H1 (cell line): Measurements from ENCODE around the gene SLC25A39. TPM values are rescaled to one million over a fixed set of nuclear protein-coding genes. Genes with fewer than 3 reads are reported as not detected.
A peak's percentile ranks its signal among the peaks of the same experiment; 100 is the strongest.

Source experiments
- CTCF ChIA-PET: fragments of 300-600 bp; sonication (Branson Sonifier 250); formaldehyde crosslinking; loops from one replicate; lab custom pipeline; 2021; ENCODE audit not compliant: partially characterized antibody; lab: Charles Lee
- POLR2A ChIA-PET: fragments of 300-600 bp; sonication (Branson Sonifier 250); formaldehyde crosslinking; loops from one replicate; lab custom pipeline; 2021; ENCODE audit warnings: inconsistent platforms; ENCODE audit not compliant: partially characterized antibody; lab: Charles Lee
- DNase-seq, 2 experiments: peaks; one replicate each; pipeline versions ENCODE4 v3.0.0 to v3.0.0-alpha.2; 2010 to 2022; ENCODE audit warnings: low spot score in 2 of 2, low read depth in 1 of 2, mixed read lengths in 1 of 2
- FAIRE-seq: peaks from 2 replicates; lab custom pipeline; 2011; peaks lifted over from hg19 to GRCh38; lab: Jason Lieb, UNC
- H2AFZ ChIP-seq: 2 replicates; pipeline ENCODE4 v1.8.1; 2012; ENCODE audit warnings: low read length, inconsistent platforms
- H2AK5ac ChIP-seq: 2 replicates; pipeline ENCODE4 v1.6.1; 2013; ENCODE audit warnings: low read depth, low read length
- H2BK120ac ChIP-seq: replicated peaks from 2 replicates; pipeline ENCODE3; 2013; ENCODE audit warnings: low read depth, low read length, inconsistent platforms
- H2BK12ac ChIP-seq: 2 replicates; pipeline ENCODE4 v1.6.1; 2013; ENCODE audit warnings: low read depth, low read length
- H2BK15ac ChIP-seq: 2 replicates; pipeline ENCODE4 v1.6.1; 2013; ENCODE audit warnings: low read length
- H2BK20ac ChIP-seq: 2 replicates; pipeline ENCODE4 v1.6.1; 2013; ENCODE audit warnings: low read length
- H2BK5ac ChIP-seq: 2 replicates; pipeline ENCODE4 v1.6.1; 2013; ENCODE audit warnings: low read depth, low read length
- H3K14ac ChIP-seq: 2 replicates; pipeline ENCODE4 v1.6.1; 2013; ENCODE audit warnings: inconsistent platforms; ENCODE audit not compliant: insufficient read length
- H3K18ac ChIP-seq: 2 replicates; pipeline ENCODE4 v1.6.1; 2013; ENCODE audit warnings: low read length; ENCODE audit errors: extremely low read depth
- H3K23ac ChIP-seq: 2 replicates; pipeline ENCODE4 v1.6.1; 2013; ENCODE audit warnings: inconsistent platforms; ENCODE audit not compliant: insufficient read length
- H3K23me2 ChIP-seq: 2 replicates; pipeline ENCODE4 v1.6.1; 2013; ENCODE audit warnings: low read depth, low read length
- H3K27ac ChIP-seq: 2 replicates; pipeline ENCODE4 v1.6.1; 2011; ENCODE audit warnings: low read depth, low read length, inconsistent platforms
- H3K27me3 ChIP-seq, 4 experiments: replicated peaks in 1 of 4; 1 replicate in 1 of 4; 2 replicates in 3 of 4; pipeline versions ENCODE4 v1.6.1 to v1.8.1; 2011 to 2013; ENCODE audit warnings: low read length in 3 of 4, mild to moderate bottlenecking in 3 of 4, inconsistent platforms in 2 of 4, mixed read lengths in 2 of 4, moderate library complexity in 1 of 4; ENCODE audit not compliant: control insufficient read depth in 3 of 4, insufficient read depth in 3 of 4; ENCODE audit errors: extremely low read depth in 1 of 4
- H3K36me3 ChIP-seq, 4 experiments: 2 replicates each; pipeline versions ENCODE4 v1.6.1 to v1.8.1; 2011 to 2013; ENCODE audit warnings: mild to moderate bottlenecking in 4 of 4, low read length in 3 of 4, moderate library complexity in 2 of 4, control low read depth in 1 of 4, inconsistent platforms in 1 of 4; ENCODE audit not compliant: insufficient read depth in 4 of 4, control insufficient read depth in 2 of 4
- H3K4ac ChIP-seq: replicated peaks from 2 replicates; pipeline ENCODE3; 2013; ENCODE audit warnings: low read length, low read depth, mixed read lengths, inconsistent platforms; ENCODE audit not compliant: insufficient read length
- H3K4me1 ChIP-seq, 4 experiments: replicated peaks in 1 of 4; 1 replicate in 1 of 4; 2 replicates in 3 of 4; pipeline versions ENCODE4 v1.6.1 to v1.8.1; 2011 to 2013; ENCODE audit warnings: low read length in 3 of 4, inconsistent platforms in 2 of 4, mixed read lengths in 1 of 4; ENCODE audit not compliant: insufficient read depth in 4 of 4, control insufficient read depth in 3 of 4
- H3K4me2 ChIP-seq, 2 experiments: 2 replicates each; pipeline versions ENCODE4 v1.6.1 to v1.8.1; 2011 to 2013; ENCODE audit warnings: low read depth in 2 of 2, low read length in 2 of 2, control low read depth in 1 of 2, inconsistent platforms in 1 of 2, mild to moderate bottlenecking in 1 of 2; ENCODE audit not compliant: insufficient read depth in 1 of 2
- H3K4me3 ChIP-seq, 4 experiments: fragments of 200-600, 300-600 bp in 1 of 4; sonication (generic), shearing (Covaris generic), sonication (Bioruptor Twin) in 1 of 4; 2 replicates each; pipeline versions ENCODE4 v1.5.1 to v1.8.1; 2011 to 2016; ENCODE audit warnings: low read length in 4 of 4, low read depth in 3 of 4, control low read depth in 2 of 4, inconsistent platforms in 2 of 4, mild to moderate bottlenecking in 2 of 4, mixed read lengths in 1 of 4, moderate library complexity in 1 of 4; ENCODE audit not compliant: insufficient read depth in 2 of 4; ENCODE audit errors: extremely low read depth in 1 of 4
- H3K56ac ChIP-seq: replicated peaks from 2 replicates; pipeline ENCODE3; 2013; ENCODE audit warnings: low read depth, mild to moderate bottlenecking, mixed read lengths, low read length, inconsistent platforms; ENCODE audit not compliant: insufficient read length
- H3K79me1 ChIP-seq: 2 replicates; pipeline ENCODE4 v1.6.1; 2013; ENCODE audit warnings: low read depth, low read length, control low read depth
- H3K79me2 ChIP-seq, 2 experiments: 2 replicates each; pipeline versions ENCODE4 v1.6.1 to v1.8.1; 2012 to 2013; ENCODE audit warnings: low read length in 2 of 2, mild to moderate bottlenecking in 2 of 2, inconsistent platforms in 1 of 2; ENCODE audit not compliant: insufficient read depth in 2 of 2, control insufficient read depth in 1 of 2
- H3K9ac ChIP-seq, 4 experiments: replicated peaks in 1 of 4; 1 replicate in 1 of 4; 2 replicates in 3 of 4; pipeline versions ENCODE4 v1.6.1 to v1.8.1; 2011 to 2013; ENCODE audit warnings: low read depth in 3 of 4, low read length in 3 of 4, control low read depth in 2 of 4, mild to moderate bottlenecking in 2 of 4, moderate library complexity in 2 of 4, inconsistent platforms in 1 of 4; ENCODE audit errors: extremely low read depth in 1 of 4
- H3K9me3 ChIP-seq, 2 experiments: 2 replicates each; pipeline versions ENCODE4 v1.6.1 to v1.8.1; 2012 to 2013; ENCODE audit warnings: mild to moderate bottlenecking in 2 of 2, moderate library complexity in 2 of 2, control low read depth in 1 of 2, inconsistent platforms in 1 of 2, low read depth in 1 of 2, low read length in 1 of 2, mixed read lengths in 1 of 2; ENCODE audit not compliant: insufficient read depth in 2 of 2
- H4K20me1 ChIP-seq, 2 experiments: replicated peaks in 1 of 2; 2 replicates each; pipeline versions ENCODE3 to v1.8.1; 2011 to 2013; ENCODE audit warnings: inconsistent platforms in 2 of 2, low read length in 2 of 2, mild to moderate bottlenecking in 1 of 2; ENCODE audit not compliant: insufficient read depth in 2 of 2, control insufficient read depth in 1 of 2
- H4K5ac ChIP-seq: 2 replicates; pipeline ENCODE4 v1.6.1; 2013; ENCODE audit warnings: low read length, low read depth, mixed read lengths, inconsistent platforms; ENCODE audit not compliant: insufficient read length
- H4K8ac ChIP-seq: 2 replicates; pipeline ENCODE4 v1.8.0; 2013; ENCODE audit warnings: mild to moderate bottlenecking, moderate library complexity, low read length, inconsistent platforms; ENCODE audit not compliant: insufficient read depth; ENCODE audit errors: extremely low read depth
- H4K91ac ChIP-seq: replicated peaks from 2 replicates; pipeline ENCODE3; 2013; ENCODE audit warnings: low read length, mixed read lengths, inconsistent platforms; ENCODE audit not compliant: insufficient read length
- GTF2F1 ChIP-seq: IDR thresholded peaks from 2 replicates; pipeline ENCODE4 v1.6.1; 2012; ENCODE audit warnings: low read depth, low read length, improper control_type of control experiment, borderline replicate concordance
- RBBP5 ChIP-seq: IDR thresholded peaks from 2 replicates; pipeline ENCODE4 v1.7.1; 2012; ENCODE audit warnings: low read depth, mild to moderate bottlenecking, inconsistent platforms, low read length, moderate library complexity, borderline replicate concordance
- WGBS, 2 experiments: shearing (Covaris generic) in 1 of 2; methylation state at CpG; one replicate each; pipeline versions ENCODE4 v1.1.6 to v1.1.7; 2013 to 2015; ENCODE audit warnings: low lambda C conversion rate in 2 of 2, mixed read lengths in 2 of 2, inconsistent platforms in 1 of 2, low coverage in 1 of 2, missing lambda C conversion rate in 1 of 2; ENCODE audit not compliant: insufficient replicate concordance in 2 of 2, insufficient coverage in 1 of 2, insufficient read length in 1 of 2; ENCODE audit errors: extremely low coverage in 1 of 2, missing lambda C conversion rate in 1 of 2; 5-methylcytosine and 5-hydroxymethylcytosine counted together
- polyA plus RNA-seq, 7 experiments: library from polyadenylated mRNA; depleted of rRNA in 3 of 7; stranded (reverse) in 5 of 7; unstranded in 2 of 7; fragments of >200 nt in 5 of 7; fragments of 200-250 nt in 2 of 7; gene quantifications; 1 replicate in 5 of 7; 2 replicates in 1 of 7; 4 replicates in 1 of 7; pipeline versions ENCODE4 v1.2.1 to v1.2.3, GENCODE V29; 2011 to 2013; ENCODE audit warnings: missing spikeins in 2 of 7, mixed read lengths in 2 of 7
- total RNA-seq: library from RNA; stranded (reverse); fragmentation: NEBNext Ultra II Directional; extraction: Animal tissue kit (Norgen Biotek cat#: 25700); gene quantifications from 2 replicates; pipeline ENCODE4 v1.2.1, GENCODE V29; 2021

The SLC25A39 gene
- total and polyA plus RNA-seq, 2 of the 8 experiments (the other 6 are each of a cell fraction or from before 2014, with no cell fraction given) = 200 to 291 TPM

DNA sequence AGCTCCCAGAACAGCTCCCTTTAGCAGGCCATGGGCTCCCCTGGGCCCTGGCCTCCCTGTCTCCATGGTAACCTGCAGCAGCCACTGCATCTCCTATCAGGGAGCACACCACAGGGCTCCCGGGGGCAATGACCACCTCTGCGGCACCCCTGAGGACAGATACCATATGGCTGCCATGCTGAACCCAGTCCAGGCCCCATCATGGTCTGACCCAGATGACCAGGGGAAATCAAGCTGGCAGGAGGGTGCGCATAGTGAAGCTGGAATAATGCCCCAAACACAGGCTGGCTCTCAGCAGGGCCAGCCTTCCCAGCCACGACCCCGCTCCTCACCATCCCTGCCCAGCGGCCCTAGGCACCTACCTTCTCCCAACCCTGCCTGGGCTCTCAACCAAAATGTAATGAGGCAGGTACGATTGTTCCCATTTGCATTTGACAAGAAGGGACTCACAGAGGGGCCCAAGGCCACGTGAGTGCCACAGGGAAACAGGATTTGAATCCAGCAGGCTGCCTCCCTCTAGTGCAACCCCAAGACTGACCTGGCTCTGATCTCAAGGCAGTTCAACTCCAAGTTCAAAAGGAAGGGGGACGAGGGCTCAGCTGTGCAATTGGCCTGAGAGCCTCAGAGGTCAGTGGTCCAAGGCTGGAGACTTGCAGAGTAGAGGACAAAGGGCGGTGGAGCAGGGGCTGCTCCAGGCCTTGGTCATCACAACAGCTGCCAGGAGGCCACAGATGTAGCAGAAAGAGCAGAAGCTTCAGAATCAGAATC, 13.8 kb downstream of the SLC25A39 start:
- H3K18ac ChIP-seq = no peak overlapping the region; the same call in 1 of the 2 replicates
- H2BK20ac ChIP-seq = no peak overlapping the region
- H2BK12ac ChIP-seq = no peak overlapping the region
- peak overlapping the region; percentile 33 to 37 for H3K4me2 ChIP-seq
- H2BK5ac ChIP-seq = 0 out of 2 replicates have a peak overlapping the region, but pooled peaks have one; percentile 28
- FAIRE-seq = no peak
- peaks cover 0 to 16% (median 15%) of the 10 kb centered on the region in 4 experiments; a peak in 6 of 7 replicates for H3K27me3 ChIP-seq
- no peak overlapping the region for H4K8ac ChIP-seq
- no peak overlapping the region for H4K91ac ChIP-seq
- H3K79me1 ChIP-seq = no peaks in the 10 kb centered on the region
- no peak overlapping the region; a peak in 1 of 7 replicates for H3K9ac ChIP-seq
- H2BK120ac ChIP-seq = no peak overlapping the region
- H3K4ac ChIP-seq = no peak overlapping the region
- peaks cover 0 to 8% of the 10 kb centered on the region in 2 experiments for H4K20me1 ChIP-seq
- no peak overlapping the region for H3K27ac ChIP-seq
- no peak overlapping the region for H4K5ac ChIP-seq
- no peak overlapping the region for H3K14ac ChIP-seq
- DNase-seq = no peak
- H3K9me3 ChIP-seq = no peaks in the 10 kb centered on the region
- peaks cover 17% of the 10 kb centered on the region for H3K23me2 ChIP-seq
- 62% methylated on average over 10 of the region's 10 CpGs; no CpG with 5 or more reads in 1 of the 2 experiments for WGBS, 2 experiments
- no peak overlapping the region for H3K23ac ChIP-seq
- no peak overlapping the region for H2AFZ ChIP-seq
- CTCF ChIA-PET = interaction anchor here (0.6 to 3.7 kb wide), 23 partner anchors 8 to 452 kb away, joined by 3 to 24 read pairs (median 4); no protein-coding TSS in a partner anchor
- no peak overlapping the region; the same call in 1 of the 2 replicates for H2AK5ac ChIP-seq
- H3K56ac ChIP-seq = no peak overlapping the region
- no peaks in the 10 kb centered on the region for H3K79me2 ChIP-seq
- H3K4me3 ChIP-seq = no peak overlapping the region; a peak in 1 of 8 replicates
- TF ChIP-seq RBBP5 = 0 out of 2 replicates have a peak, but pooled peaks have one; percentile 2
- no peak for TF ChIP-seq GTF2F1
- TF ChIP-seq, all 59 proteins: peak for 1
- POLR2A ChIA-PET = interaction anchor here (0.7 to 14.6 kb wide), 7 partner anchors 10 to 125 kb away, joined by 3 to 135 read pairs (median 3); partner anchors contain the start of genes SLC25A39 and UBTF
- Histone ChIP-seq H3K4me1 (peaks cover 7 to 45% (median 33%) of the 10 kb centered on the region in 4 experiments), H3K36me3 (no peaks in the 10 kb centered on the region), H2BK15ac (no peak overlapping the region)
